H9 (cell line): Measurements from ENCODE around the gene PLCL1. TPM values are rescaled to one million over a fixed set of nuclear protein-coding genes. Genes with fewer than 3 reads are reported as not detected.

Experiments
- DNase-seq: peaks from one replicate; pipeline ENCODE4 v3.0.0-alpha.2; 2017
- H2AFZ ChIP-seq: one replicate; pipeline ENCODE4 v1.6.1; 2013; ENCODE audit warnings: mild to moderate bottlenecking, low read length, control low read depth, moderate library complexity
- H2AK5ac ChIP-seq: 2 replicates; pipeline ENCODE4 v1.6.1; 2013; ENCODE audit warnings: low read length, control low read depth, mixed read lengths; ENCODE audit not compliant: insufficient read length
- H2BK120ac ChIP-seq: one replicate; pipeline ENCODE4 v1.6.1; 2013; ENCODE audit warnings: low read depth, mild to moderate bottlenecking, low read length, control low read depth, inconsistent platforms; ENCODE audit not compliant: poor library complexity, severe bottlenecking
- H2BK12ac ChIP-seq: 2 replicates; pipeline ENCODE4 v1.6.1; 2013; ENCODE audit warnings: low read length, control low read depth, mixed read lengths, low read depth; ENCODE audit not compliant: insufficient read length
- H2BK15ac ChIP-seq: 2 replicates; pipeline ENCODE4 v1.6.1; 2013; ENCODE audit warnings: low read depth, low read length, control low read depth
- H2BK20ac ChIP-seq: one replicate; pipeline ENCODE4 v1.6.1; 2013; ENCODE audit warnings: low read depth, mild to moderate bottlenecking, low read length, control low read depth, inconsistent platforms; ENCODE audit not compliant: poor library complexity, severe bottlenecking
- H2BK5ac ChIP-seq: 2 replicates; pipeline ENCODE4 v1.6.1; 2013; ENCODE audit warnings: low read length, control low read depth, mixed read lengths; ENCODE audit not compliant: insufficient read length
- H3K14ac ChIP-seq: 2 replicates; pipeline ENCODE4 v1.6.1; 2013; ENCODE audit warnings: low read length, control low read depth; ENCODE audit not compliant: insufficient read depth
- H3K18ac ChIP-seq: 2 replicates; pipeline ENCODE4 v1.6.1; 2013; ENCODE audit warnings: low read depth, mild to moderate bottlenecking, mixed read lengths, low read length, control low read depth; ENCODE audit not compliant: insufficient read length
- H3K23ac ChIP-seq: 2 replicates; pipeline ENCODE4 v1.6.1; 2013; ENCODE audit warnings: low read length, control low read depth, mixed read lengths, low read depth; ENCODE audit not compliant: insufficient read length
- H3K23me2 ChIP-seq: 2 replicates; pipeline ENCODE4 v1.6.1; 2013; ENCODE audit warnings: low read depth, mild to moderate bottlenecking, mixed read lengths, low read length, control low read depth; ENCODE audit not compliant: insufficient read length, poor library complexity, severe bottlenecking
- H3K27ac ChIP-seq: 2 replicates; pipeline ENCODE4 v1.5.1; 2013; ENCODE audit warnings: low read length, control low read depth, mixed read lengths, low read depth; ENCODE audit not compliant: insufficient read length
- H3K27me3 ChIP-seq: 2 replicates; pipeline ENCODE4 v1.6.1; 2013; ENCODE audit warnings: low read length, control low read depth, inconsistent platforms; ENCODE audit not compliant: insufficient read depth
- H3K4ac ChIP-seq: 2 replicates; pipeline ENCODE4 v1.6.1; 2013; ENCODE audit warnings: low read depth, mild to moderate bottlenecking, control low read depth, inconsistent platforms, low read length, moderate library complexity
- H3K4me1 ChIP-seq: 2 replicates; pipeline ENCODE4 v1.6.1; 2013; ENCODE audit warnings: low read length, control low read depth, inconsistent platforms; ENCODE audit not compliant: insufficient read depth
- H3K4me2 ChIP-seq: 2 replicates; pipeline ENCODE4 v1.6.1; 2013; ENCODE audit warnings: low read length, control low read depth, mixed read lengths; ENCODE audit not compliant: insufficient read length, insufficient read depth
- H3K56ac ChIP-seq: 2 replicates; pipeline ENCODE4 v1.6.1; 2013; ENCODE audit warnings: low read depth, mild to moderate bottlenecking, mixed read lengths, low read length, control low read depth; ENCODE audit not compliant: insufficient read length
- H3K79me1 ChIP-seq: 2 replicates; pipeline ENCODE4 v1.6.1; 2013; ENCODE audit warnings: low read depth, mild to moderate bottlenecking, moderate library complexity, low read length, control low read depth, inconsistent platforms; ENCODE audit not compliant: insufficient read depth, poor library complexity, severe bottlenecking
- H3K79me2 ChIP-seq: 2 replicates; pipeline ENCODE4 v1.6.1; 2013; ENCODE audit warnings: low read length, control low read depth, inconsistent platforms; ENCODE audit not compliant: insufficient read depth
- H3K9ac ChIP-seq: 2 replicates; pipeline ENCODE4 v1.6.1; 2013; ENCODE audit warnings: low read length, control low read depth, mixed read lengths; ENCODE audit not compliant: insufficient read length; ENCODE audit errors: extremely low read depth
- H3K9me3 ChIP-seq: one replicate; pipeline ENCODE4 v1.6.1; 2013; ENCODE audit warnings: low read depth, low read length, inconsistent platforms; ENCODE audit not compliant: control insufficient read depth
- H3T11ph ChIP-seq: one replicate; pipeline ENCODE4 v1.6.1; 2013; ENCODE audit warnings: mild to moderate bottlenecking, low read length, control low read depth, inconsistent platforms
- H4K20me1 ChIP-seq: one replicate; pipeline ENCODE4 v1.6.1; 2013; ENCODE audit not compliant: control insufficient read depth, insufficient read length, insufficient read depth
- H4K5ac ChIP-seq: 2 replicates; pipeline ENCODE4 v1.6.1; 2013; ENCODE audit warnings: low read depth, mild to moderate bottlenecking, mixed read lengths, low read length, control low read depth; ENCODE audit not compliant: insufficient read length
- H4K8ac ChIP-seq: replicated peaks from 2 replicates; pipeline ENCODE4 v1.6.1; 2013; ENCODE audit warnings: low read length, control low read depth, mixed read lengths, low read depth; ENCODE audit not compliant: insufficient read length
- H4K91ac ChIP-seq: 2 replicates; pipeline ENCODE4 v1.6.1; 2013; ENCODE audit warnings: low read depth, mild to moderate bottlenecking, moderate library complexity, mixed read lengths, low read length, control low read depth; ENCODE audit not compliant: insufficient read length
- H3K27ac Mint-ChIP-seq, 3 experiments: 2 replicates in 2 of 3; 3 replicates in 1 of 3; pipeline ENCODE4 v1.8.0; 2020 to 2021; ENCODE audit warnings: mixed read lengths in 3 of 3, mild to moderate bottlenecking in 1 of 3, moderate library complexity in 1 of 3
- H3K27me3 Mint-ChIP-seq: 2 replicates; pipeline ENCODE4 v1.8.0; 2021; ENCODE audit warnings: low read depth, mild to moderate bottlenecking, moderate library complexity, mixed read lengths
- H3K36me3 Mint-ChIP-seq, 3 experiments: 2 replicates in 2 of 3; 3 replicates in 1 of 3; pipeline ENCODE4 v1.8.0; 2020 to 2021; ENCODE audit warnings: low read depth in 3 of 3, mixed read lengths in 3 of 3; ENCODE audit not compliant: insufficient read depth in 1 of 3
- H3K4me1 Mint-ChIP-seq, 2 experiments: 2 replicates each; pipeline ENCODE4 v1.8.0; 2020; ENCODE audit warnings: mixed read lengths in 2 of 2
- H3K4me3 Mint-ChIP-seq, 2 experiments: 2 replicates in 1 of 2; 3 replicates in 1 of 2; pipeline ENCODE4 v1.8.0; 2020 to 2021; ENCODE audit warnings: mild to moderate bottlenecking in 2 of 2, mixed read lengths in 2 of 2, moderate library complexity in 1 of 2
- H3K9me3 Mint-ChIP-seq, 2 experiments: 2 replicates in 1 of 2; 3 replicates in 1 of 2; pipeline ENCODE4 v1.8.0; 2020; ENCODE audit warnings: mild to moderate bottlenecking in 2 of 2, mixed read lengths in 2 of 2, moderate library complexity in 1 of 2
- WGBS: extraction: QIAGEN DNeasy Blood & Tissue Kit; methylation state at CpG from one replicate; pipeline ENCODE4 v1.1.7; 2013; ENCODE audit warnings: missing lambda C conversion rate, low lambda C conversion rate, mixed read lengths; ENCODE audit not compliant: insufficient read length; ENCODE audit errors: extremely low coverage; 5-methylcytosine and 5-hydroxymethylcytosine counted together
- total RNA-seq: library from RNA; stranded (reverse); gene quantifications from 2 replicates; pipeline ENCODE4 v1.2.1, GENCODE V29; 2021
- TF ChIP-seq, protein P1 (sequence below): fragments of 200-600 bp; sonication (generic); conservative IDR thresholded peaks from 3 replicates; pipeline ENCODE4 v1.8.0; 2021; ENCODE audit warnings: antibody characterized with exemption, mild to moderate bottlenecking

Gene PLCL1
- total RNA-seq, 1 experiment from 2014 or later, result 0.04 TPM

DNA sequence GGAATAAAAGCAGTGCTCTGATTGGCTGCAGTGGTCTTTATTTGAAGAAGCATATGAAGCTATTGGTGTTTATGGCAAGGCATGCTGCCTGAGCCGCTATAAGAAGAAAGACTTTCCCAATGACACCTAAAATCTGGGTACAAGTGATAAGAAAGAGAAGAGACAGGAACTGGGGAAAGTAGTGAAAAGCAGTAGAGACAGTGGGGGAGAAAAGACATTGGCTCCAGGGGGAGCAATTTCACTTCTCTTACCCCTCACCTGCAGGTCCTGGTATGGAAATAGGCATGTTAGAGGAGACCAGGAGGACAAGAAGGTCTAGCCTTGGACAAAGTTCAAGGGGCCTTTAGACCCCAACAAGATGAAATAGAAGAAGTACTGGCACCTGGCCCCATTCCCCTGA is 47.1 kb downstream of the PLCL1 start:
- WGBS, result no CpG with 5 or more reads among the region's 1 CpG

More for the DNA sequence above, 47.1 kb downstream of the PLCL1 start:
- Histone ChIP-seq H3K18ac (no peak overlapping the region), H3T11ph (no peak overlapping the region), H3K79me1 (no peaks in the 10 kb centered on the region), H3K56ac (no peak overlapping the region), H2BK15ac (no peak overlapping the region), H2BK120ac (no peak overlapping the region), H3K23me2 (no peaks in the 10 kb centered on the region), H2AFZ (no peak overlapping the region), H2BK20ac (no peak overlapping the region), H3K4ac (no peak overlapping the region), H3K9ac (no peak overlapping the region), H4K8ac (no peak overlapping the region), H3K23ac (no peak overlapping the region), H3K14ac (no peak overlapping the region), H4K91ac (no peak overlapping the region), H3K79me2 (no peaks in the 10 kb centered on the region), H3K27ac (no peak overlapping the region), H3K4me1 (no peaks in the 10 kb centered on the region), H3K9me3 (no peaks in the 10 kb centered on the region), H2BK5ac (no peak overlapping the region), H2BK12ac (no peak overlapping the region), H3K27me3 (no peaks in the 10 kb centered on the region), H3K4me2 (no peak overlapping the region), H4K20me1 (no peaks in the 10 kb centered on the region), H4K5ac (no peak overlapping the region), H2AK5ac (no peak overlapping the region)
- peaks cover 5 to 10% of the 10 kb centered on the region in 2 experiments for H3K4me1 Mint-ChIP-seq
- no peak overlapping the region for H3K27ac Mint-ChIP-seq
- peak; percentile 36 for DNase-seq
- TF ChIP-seq, protein P1, sequence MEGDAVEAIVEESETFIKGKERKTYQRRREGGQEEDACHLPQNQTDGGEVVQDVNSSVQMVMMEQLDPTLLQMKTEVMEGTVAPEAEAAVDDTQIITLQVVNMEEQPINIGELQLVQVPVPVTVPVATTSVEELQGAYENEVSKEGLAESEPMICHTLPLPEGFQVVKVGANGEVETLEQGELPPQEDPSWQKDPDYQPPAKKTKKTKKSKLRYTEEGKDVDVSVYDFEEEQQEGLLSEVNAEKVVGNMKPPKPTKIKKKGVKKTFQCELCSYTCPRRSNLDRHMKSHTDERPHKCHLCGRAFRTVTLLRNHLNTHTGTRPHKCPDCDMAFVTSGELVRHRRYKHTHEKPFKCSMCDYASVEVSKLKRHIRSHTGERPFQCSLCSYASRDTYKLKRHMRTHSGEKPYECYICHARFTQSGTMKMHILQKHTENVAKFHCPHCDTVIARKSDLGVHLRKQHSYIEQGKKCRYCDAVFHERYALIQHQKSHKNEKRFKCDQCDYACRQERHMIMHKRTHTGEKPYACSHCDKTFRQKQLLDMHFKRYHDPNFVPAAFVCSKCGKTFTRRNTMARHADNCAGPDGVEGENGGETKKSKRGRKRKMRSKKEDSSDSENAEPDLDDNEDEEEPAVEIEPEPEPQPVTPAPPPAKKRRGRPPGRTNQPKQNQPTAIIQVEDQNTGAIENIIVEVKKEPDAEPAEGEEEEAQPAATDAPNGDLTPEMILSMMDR, result peak; percentile 65
- no peak overlapping the region for H3K4me3 Mint-ChIP-seq
- H3K27me3 Mint-ChIP-seq, result no peaks in the 10 kb centered on the region
- no peaks in the 10 kb centered on the region for H3K36me3 Mint-ChIP-seq
- no peaks in the 10 kb centered on the region for H3K9me3 Mint-ChIP-seq
